Calu3 (cell line): ENCODE results near the gene TRIM26. TPM values are rescaled to one million over a fixed set of nuclear protein-coding genes. Genes with fewer than 3 reads are reported as not detected.

Source experiments
- BruUV-seq: library from RNA; stranded (reverse); fragments of 400-500 nt; replicated peaks from 2 replicates; lab custom pipeline; 2021; lab: Mats Ljungman, UMichigan
- CTCF ChIA-PET: fragments of 300-600 bp; sonication (Branson Sonifier 250); formaldehyde crosslinking; loops from one replicate; lab custom pipeline; 2022; ENCODE audit warnings: antibody characterized with exemption; lab: Charles Lee
- DNase-seq: peaks from one replicate; pipeline ENCODE4 v3.0.0; 2022
- H3K27ac Mint-ChIP-seq: one replicate; pipeline ENCODE4 v1.8.0; 2022; ENCODE audit warnings: mixed read lengths; ENCODE audit not compliant: unreplicated experiment
- H3K27me3 Mint-ChIP-seq: one replicate; pipeline ENCODE4 v1.8.0; 2022; ENCODE audit warnings: mixed read lengths; ENCODE audit not compliant: unreplicated experiment
- H3K36me3 Mint-ChIP-seq: one replicate; pipeline ENCODE4 v1.8.0; 2022; ENCODE audit warnings: mild to moderate bottlenecking, moderate library complexity, mixed read lengths; ENCODE audit not compliant: insufficient read depth, unreplicated experiment
- H3K4me1 Mint-ChIP-seq: one replicate; pipeline ENCODE4 v1.8.0; 2022; ENCODE audit warnings: mild to moderate bottlenecking, low read depth, mixed read lengths; ENCODE audit not compliant: unreplicated experiment
- H3K4me3 Mint-ChIP-seq: one replicate; pipeline ENCODE4 v1.8.0; 2022; ENCODE audit warnings: mild to moderate bottlenecking, low read depth, moderate library complexity, mixed read lengths; ENCODE audit not compliant: unreplicated experiment
- H3K9me3 Mint-ChIP-seq: one replicate; pipeline ENCODE4 v1.8.0; 2022; ENCODE audit warnings: low read depth, mixed read lengths; ENCODE audit not compliant: unreplicated experiment
- intact Hi-C: fragments of 100-400 bp; cut with micrococcal nuclease; formaldehyde crosslinking; loops from one replicate; pipeline ENCODE4 v1.10.0; 2022; ENCODE audit not compliant: unreplicated experiment
- total RNA-seq: library from RNA; stranded (reverse); gene quantifications from 2 replicates; pipeline ENCODE4 v1.2.3, GENCODE V29; 2022
- TF ChIP-seq, protein P1 (sequence below): fragments of 200-600 bp; IDR thresholded peaks from one replicate; pipeline ENCODE4 v1.8.0; 2022; ENCODE audit warnings: antibody characterized with exemption; ENCODE audit not compliant: unreplicated experiment

TRIM26 gene
- total RNA-seq, 1 experiment from 2014 or later: 89.9 TPM

DNA sequence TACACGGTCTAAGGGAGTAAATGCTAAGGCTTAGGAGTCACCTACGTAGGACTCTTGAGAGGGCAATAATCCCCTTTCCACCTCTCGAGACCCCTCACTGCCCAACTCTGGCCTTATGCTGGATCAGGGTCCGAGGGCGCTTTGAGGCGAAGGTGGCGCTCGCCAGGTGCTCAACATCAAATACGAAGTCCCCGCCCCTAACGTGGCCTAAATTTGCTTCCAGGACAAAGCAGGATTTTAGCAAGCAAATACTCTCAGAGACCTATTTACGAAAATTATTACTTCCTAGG lies 406 bp upstream of the TRIM26 start:
- Mint-ChIP-seq H3K9me3 (no peaks in the 10 kb centered on the region), H3K4me1 (peaks cover 43% of the 10 kb centered on the region), H3K36me3 (peaks cover 63% of the 10 kb centered on the region), H3K27ac (peak overlapping the region; percentile 94), H3K27me3 (no peaks in the 10 kb centered on the region), H3K4me3 (peak overlapping the region; percentile 99)
- TF ChIP-seq, protein P1, sequence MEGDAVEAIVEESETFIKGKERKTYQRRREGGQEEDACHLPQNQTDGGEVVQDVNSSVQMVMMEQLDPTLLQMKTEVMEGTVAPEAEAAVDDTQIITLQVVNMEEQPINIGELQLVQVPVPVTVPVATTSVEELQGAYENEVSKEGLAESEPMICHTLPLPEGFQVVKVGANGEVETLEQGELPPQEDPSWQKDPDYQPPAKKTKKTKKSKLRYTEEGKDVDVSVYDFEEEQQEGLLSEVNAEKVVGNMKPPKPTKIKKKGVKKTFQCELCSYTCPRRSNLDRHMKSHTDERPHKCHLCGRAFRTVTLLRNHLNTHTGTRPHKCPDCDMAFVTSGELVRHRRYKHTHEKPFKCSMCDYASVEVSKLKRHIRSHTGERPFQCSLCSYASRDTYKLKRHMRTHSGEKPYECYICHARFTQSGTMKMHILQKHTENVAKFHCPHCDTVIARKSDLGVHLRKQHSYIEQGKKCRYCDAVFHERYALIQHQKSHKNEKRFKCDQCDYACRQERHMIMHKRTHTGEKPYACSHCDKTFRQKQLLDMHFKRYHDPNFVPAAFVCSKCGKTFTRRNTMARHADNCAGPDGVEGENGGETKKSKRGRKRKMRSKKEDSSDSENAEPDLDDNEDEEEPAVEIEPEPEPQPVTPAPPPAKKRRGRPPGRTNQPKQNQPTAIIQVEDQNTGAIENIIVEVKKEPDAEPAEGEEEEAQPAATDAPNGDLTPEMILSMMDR: no peak
- no peak for DNase-seq
- intact Hi-C loops: loop anchor here (5.0 kb wide), 1 partner anchor 114 kb away; the partner anchor contains the start of gene TRIM39
- no TSS peak for BruUV-seq
- CTCF ChIA-PET: interaction anchor here (1.3 to 2.6 kb wide), 2 partner anchors 113 to 119 kb away, joined by 6 to 9 read pairs; partner anchors contain the start of gene TRIM39

DNA sequence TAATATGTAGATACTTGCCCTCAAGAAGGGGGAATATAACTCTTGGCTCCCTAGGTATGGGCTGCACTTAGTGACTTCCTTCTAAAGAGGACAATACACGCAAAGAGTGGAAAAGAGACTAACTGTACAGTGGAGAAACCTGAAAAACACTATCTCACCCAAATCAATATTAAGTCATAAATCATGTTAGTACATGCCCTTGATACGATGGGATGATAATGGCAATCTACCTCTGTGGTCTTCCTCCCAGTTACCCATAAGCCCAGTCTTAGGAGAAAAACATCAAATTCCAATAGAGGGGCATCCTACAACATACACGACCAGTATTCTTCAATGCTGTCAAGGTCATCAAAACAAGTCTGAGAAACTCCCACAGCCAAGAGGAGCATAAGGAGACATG lies 1.3 kb downstream of the TRIM26 start:
- peaks cover 60% of the 10 kb centered on the region for H3K4me1 Mint-ChIP-seq

DNA sequence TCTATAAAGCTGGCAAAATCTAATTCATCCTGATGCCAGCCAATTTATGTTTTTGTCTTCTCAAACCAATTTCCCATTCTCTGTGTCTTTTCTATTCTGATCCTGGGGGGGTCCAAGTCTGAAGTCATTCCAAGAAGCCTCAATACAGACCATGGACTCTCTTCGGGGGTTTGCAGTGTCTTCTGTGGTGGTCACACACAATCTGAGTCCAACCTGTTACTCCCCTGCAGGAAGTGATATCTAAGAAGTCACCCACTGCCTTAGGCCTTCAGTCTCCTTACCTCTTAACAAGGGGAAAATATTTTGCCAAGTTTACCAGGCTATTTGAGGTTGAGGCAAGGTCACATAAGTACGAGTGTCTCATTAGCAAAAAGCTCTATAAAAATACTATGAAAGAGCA lies 1.9 kb downstream of the TRIM26 start:
- H3K27me3 Mint-ChIP-seq: no peaks in the 10 kb centered on the region
- H3K4me3 Mint-ChIP-seq: peak overlapping the region; percentile 99
- peak overlapping the region; percentile 8 for H3K27ac Mint-ChIP-seq
- TF ChIP-seq, protein P1: no peak
- peaks cover 66% of the 10 kb centered on the region for H3K4me1 Mint-ChIP-seq
- intact Hi-C loops: loop anchor here (5.0 kb wide), 1 partner anchor 116 kb away; the partner anchor contains the start of gene TRIM39
- CTCF ChIA-PET: no interaction called here
- no peak for DNase-seq
- H3K9me3 Mint-ChIP-seq: no peaks in the 10 kb centered on the region
- no TSS peak for BruUV-seq
- H3K36me3 Mint-ChIP-seq: peaks cover 84% of the 10 kb centered on the region

More for the DNA sequence above, 1.3 kb downstream of the TRIM26 start:
- no peak for DNase-seq
- Mint-ChIP-seq H3K27ac (peak overlapping the region; percentile 94), H3K36me3 (peaks cover 78% of the 10 kb centered on the region), H3K27me3 (no peaks in the 10 kb centered on the region), H3K9me3 (no peaks in the 10 kb centered on the region), H3K4me3 (peak overlapping the region; percentile 99)
- intact Hi-C loops: loop anchor here (5.0 kb wide), 1 partner anchor 115 kb away; the partner anchor contains the start of gene TRIM39
- TF ChIP-seq, protein P1: no peak
- CTCF ChIA-PET: interaction anchor here (1.1 kb wide), 1 partner anchor 81 kb away, joined by 3 read pairs; no protein-coding TSS in a partner anchor
- BruUV-seq: no TSS peak

DNA sequence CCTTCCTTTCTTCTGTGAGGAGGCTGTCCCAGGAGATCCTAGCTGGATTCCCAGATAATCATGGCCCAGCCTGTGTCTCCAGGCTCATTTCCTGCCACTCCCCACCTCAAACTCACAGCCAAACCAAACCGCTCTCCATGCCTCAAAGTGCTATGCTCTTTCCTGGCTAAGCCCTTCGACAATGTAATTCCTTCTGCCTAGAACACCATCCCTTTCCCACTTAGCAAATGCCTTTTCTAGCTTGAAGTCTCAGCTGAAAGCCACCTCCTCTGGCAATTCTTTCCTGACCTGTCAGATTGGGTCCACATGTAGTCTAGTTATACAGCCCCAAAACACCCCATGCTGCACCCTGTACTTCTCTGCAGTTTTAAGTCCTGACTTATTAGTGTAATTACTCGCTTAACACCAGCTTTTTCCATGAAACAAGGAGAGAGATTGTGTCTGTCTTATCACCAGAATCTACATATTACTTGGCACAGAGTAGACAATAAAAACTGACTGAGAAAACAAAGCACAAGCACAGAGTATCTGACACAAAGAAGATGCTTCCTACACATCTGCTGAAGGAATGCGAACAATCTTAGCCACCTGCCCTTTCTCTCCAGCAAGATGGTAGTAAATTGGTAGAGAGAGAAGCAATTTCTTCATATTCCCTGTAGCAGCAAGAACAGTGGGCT lies 5.4 kb downstream of the TRIM26 start:
- H3K9me3 Mint-ChIP-seq: no peaks in the 10 kb centered on the region
- peaks cover 70% of the 10 kb centered on the region for H3K4me1 Mint-ChIP-seq
- CTCF ChIA-PET: interaction anchor here (0.6 to 1.3 kb wide), 4 partner anchors 11 to 795 kb away, joined by 3 to 6 read pairs (median 3); no protein-coding TSS in a partner anchor
- H3K27me3 Mint-ChIP-seq: no peaks in the 10 kb centered on the region
- TF ChIP-seq, protein P1: no peak
- intact Hi-C loops: no loop called here
- peaks cover 70% of the 10 kb centered on the region for H3K36me3 Mint-ChIP-seq
- BruUV-seq: no TSS peak
- peak overlapping the region; percentile 77 for H3K27ac Mint-ChIP-seq
- DNase-seq: no peak
- H3K4me3 Mint-ChIP-seq: peak overlapping the region; percentile 61
